CD4-positive, alpha-beta T cell treated with Interleukin-15 for 4 hours (primary cell): ENCODE data around the gene RDH13.

Experiments used
- DNase-seq: peaks from one replicate; pipeline ENCODE4 v3.0.0-alpha.2; 2020; ENCODE audit warnings: low spot score

RDH13 gene

DNA sequence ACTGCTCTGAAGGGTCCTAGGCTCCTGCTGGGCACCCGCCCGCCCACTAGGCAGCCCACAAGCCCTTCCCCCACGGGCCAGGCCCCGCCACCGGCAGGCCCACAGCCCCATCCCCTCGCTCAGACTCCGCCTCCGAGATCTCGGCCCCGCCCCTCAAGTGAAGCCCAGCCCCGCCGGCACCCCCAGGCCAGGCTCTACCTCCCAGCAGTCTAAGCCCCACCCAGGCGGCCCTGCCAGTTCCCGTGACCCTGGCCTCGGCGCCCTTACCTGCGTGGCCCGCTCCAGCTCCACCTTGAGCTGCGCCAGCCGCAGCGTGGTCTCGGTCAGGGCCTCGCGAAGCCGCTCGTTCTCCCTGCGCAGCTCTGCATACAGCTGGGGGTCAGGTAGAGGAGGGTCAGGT is 29.0 kb upstream of the RDH13 start:
- DNase-seq, result no peak

DNA sequence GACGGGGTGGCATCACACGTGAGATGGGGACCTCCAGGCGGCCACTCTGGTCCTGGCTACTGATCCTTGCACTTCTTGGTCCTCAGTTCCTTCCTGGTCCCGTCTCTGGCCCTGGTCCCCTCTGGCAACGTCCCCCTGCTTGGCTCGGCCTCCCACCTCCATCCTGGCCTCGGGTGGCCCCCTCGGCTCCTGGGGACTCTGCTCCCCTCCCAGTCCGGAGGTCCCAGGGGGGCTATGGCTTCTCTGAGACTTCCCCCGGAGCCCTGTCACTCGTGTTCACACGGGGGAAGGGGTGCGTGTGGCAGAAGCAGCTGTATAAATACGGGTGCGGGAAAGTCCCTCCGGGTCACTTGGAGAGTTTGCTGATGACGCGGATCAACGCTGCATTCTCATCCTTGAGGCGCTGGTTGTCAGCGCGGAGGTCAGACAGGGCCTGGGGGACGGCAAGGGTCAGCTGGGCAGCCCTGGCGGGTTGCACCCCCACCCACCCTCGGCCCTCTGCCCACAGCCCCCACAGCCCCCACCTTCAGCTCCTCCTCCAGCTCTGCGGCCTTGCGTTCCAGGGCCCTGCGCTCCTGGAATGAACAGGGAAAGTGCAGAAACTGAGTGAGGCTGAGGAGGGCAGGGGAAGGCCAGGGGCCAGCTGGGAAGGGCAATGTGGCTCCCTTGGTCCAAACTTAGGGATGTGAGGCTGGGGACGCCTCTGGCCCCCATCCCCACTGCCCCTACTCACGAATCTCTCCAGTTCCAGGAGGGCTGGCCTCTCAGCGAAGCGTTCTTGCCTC is 28.4 kb upstream of the RDH13 start:
- no peak for DNase-seq

DNA sequence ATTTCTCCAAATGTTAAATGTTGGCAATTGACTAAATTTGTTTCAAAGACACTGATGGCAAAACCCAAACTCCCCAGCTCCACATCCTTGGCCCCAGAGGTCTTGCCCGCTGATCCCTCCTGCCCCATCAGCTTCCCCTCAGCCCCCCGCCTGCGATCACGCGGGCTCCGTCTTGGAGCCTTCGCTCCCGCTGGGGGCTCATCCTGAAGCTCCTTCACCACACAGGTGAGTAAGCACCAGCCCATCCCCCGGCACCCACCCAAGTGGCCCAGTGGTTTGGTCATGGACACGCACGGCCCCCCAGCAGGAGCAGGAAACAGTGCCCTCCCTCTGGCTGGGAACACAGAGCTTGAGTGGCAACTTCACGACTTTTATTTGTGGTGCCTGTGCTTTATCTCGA is 27.6 kb upstream of the RDH13 start:
- no peak for DNase-seq

DNA sequence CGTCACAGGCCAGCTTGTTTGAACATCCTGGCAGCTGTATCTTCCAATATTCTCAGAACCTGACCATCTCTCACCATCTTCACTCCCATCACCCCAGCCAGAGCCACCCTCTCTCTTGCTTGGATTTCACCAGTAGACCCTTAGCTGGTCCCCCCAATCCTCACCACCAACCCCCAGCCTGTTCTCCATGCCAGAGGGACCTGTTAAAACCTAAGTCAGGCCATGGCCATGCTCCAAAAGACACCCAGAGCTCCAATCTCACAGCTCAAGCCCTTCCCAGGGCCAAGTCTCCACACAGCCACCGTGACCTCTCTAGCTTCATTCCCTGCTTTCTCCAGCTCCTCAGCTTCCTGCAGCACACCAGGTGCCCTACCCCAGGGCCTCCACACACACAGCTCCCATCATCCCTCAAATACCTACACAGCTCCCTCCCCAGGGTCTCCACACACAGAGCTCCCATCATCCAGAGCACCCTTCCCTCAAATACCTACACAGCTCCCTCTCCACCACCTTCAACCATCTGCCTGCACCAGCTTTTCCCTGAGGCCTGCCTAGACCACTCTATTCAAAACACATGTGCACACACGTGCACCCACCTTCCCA is 26.5 kb upstream of the RDH13 start:
- DNase-seq, result no peak

DNA sequence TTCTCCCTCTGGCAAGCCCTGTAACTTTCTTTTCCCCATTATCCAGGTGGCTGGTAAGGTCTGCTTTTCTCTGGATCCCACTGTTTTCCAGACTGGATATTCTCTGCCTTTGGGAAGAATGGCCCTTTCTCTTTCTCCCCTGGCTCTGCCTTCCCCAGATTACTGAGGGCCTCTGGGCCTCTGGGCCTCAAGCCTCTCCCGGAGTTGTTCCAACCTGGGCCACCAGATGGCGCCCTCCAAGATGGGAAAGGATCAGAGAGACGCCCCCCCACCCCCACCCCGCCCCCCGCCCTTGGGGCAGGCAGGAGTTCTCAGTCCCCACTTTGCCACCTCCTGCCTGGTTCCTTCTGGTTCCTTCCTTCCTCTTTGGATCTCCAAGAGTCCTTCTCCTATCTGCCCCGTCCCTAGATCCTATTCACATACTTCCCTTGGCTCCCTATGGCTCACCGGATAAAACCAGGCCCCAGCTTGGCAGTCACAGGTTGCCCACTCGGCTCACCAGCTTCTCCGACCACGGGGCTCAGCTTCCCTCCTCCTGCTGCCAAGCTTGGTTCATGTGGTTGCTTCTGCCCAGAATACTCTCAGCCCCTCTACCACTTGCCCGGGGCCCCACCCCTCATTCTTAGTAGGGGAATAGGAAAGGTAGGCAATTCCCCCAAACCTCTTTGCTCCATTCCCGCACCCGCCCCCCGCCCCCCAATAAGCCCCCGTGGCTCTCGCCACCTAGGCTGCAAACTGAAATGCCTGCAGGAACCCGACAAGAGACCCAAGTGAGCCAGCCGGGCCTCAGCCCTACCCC is 25.8 kb upstream of the RDH13 start:
- peak; percentile 73 for DNase-seq

DNA sequence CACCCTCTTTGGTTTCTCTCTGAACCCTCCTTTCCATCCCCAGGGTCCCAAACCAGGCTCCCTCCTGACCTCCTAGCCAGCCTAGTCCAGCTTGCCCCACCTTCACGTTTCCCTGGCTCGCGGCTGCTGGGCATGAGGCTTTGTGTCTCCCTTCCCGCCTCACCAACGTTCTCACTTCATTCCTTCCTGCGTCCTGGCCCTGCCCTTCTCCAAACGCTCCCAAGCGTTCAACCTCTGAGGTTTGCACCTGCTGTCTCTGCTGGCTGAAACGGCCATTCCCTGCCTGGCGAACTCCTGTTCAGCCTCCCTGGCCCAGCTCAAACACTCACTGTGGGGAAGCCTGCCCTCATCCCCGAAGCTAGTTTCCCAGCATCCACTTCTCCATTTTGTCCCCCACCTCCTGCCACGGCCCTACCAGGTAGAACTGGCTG is 25.1 kb upstream of the RDH13 start:
- DNase-seq, result no peak

DNA sequence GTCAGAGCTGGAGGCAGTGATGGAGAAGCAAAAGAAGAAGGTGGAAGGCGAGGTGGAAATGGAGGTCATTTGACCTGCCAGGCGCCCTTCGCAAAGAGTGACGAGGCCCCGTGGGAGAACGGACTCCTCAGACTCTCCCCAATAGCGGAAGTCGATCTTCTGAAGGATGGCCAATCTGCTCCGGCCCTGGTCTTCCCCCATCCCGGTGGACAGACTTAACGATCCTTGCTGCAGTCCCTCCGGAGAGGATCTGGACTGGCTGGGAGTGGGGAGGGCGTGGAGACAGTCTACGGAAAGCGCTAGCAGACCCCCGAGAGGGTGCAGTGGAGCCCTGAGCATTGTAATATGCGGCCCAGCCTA is 24.6 kb upstream of the RDH13 start:
- no peak for DNase-seq

DNA sequence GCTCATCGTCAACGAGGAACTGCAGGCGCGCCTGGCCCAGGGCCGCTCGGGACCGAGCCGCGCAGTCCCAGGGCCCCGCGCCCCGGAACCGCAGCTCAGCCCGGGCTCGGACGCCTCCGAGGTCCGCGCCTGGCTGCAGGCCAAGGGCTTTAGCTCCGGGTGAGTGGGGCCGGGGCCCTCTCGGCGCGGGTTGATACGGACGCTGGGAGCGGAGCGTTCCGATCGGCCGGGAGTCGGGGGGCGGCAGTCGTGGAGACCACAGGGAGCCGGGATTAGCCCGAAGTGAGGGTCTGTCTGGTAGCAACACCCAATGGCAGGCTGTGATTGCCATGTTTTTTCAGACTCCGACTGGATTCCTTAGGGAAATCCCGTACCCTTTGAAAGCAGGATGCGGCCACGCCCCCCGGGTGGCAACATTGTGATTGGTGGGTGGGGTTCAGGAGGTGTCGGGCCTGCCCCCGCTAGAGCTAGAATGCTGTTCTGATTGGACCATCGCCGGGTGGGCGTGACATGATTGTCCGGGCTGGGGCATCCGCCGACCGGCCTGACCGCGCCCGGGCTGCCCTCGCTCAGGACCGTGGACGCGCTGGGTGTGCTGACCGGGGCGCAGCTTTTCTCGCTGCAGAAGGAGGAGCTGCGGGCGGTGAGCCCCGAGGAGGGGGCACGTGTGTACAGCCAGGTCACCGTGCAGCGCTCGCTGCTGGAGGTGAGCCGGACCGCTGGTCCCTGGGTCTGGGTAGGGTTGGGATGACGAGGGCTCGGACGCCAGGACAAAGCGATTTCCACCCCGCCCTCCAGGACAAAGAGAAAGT is 24.0 kb upstream of the RDH13 start:
- DNase-seq, result peak; percentile 30

DNA sequence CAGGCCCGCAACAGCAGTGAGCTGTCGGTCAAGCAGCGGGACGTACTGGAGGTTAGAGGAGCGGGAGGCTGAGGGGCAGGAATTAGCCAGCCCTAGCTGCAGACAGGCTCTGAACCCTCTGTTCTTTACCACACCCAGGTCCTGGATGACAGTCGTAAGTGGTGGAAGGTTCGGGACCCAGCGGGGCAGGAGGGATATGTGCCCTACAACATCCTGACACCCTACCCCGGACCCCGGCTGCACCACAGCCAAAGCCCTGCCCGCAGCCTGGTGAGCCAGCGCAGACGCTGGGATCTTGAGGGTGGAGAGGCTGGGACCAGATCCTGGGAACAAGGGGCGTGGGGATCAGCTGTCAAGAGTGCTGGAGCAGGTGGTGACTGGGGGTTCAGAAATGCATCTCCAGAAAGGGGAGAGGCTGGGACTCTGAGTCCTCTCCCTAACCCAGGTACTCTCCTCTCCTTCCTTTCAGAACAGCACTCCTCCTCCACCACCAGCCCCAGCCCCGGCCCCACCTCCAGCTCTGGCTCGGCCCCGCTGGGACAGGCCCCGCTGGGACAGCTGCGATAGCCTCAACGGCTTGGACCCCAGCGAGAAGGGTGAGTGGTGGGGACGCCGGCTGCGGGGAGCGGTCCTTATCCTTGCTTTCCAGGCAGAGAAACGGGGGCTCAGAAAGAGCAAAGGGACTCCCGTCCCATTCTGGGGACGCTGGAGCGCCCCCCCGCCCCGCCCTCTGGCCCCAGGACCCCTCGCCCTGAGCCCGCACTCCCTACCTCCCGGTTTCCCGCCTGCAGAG is 23.2 kb upstream of the RDH13 start:
- no peak for DNase-seq

DNA sequence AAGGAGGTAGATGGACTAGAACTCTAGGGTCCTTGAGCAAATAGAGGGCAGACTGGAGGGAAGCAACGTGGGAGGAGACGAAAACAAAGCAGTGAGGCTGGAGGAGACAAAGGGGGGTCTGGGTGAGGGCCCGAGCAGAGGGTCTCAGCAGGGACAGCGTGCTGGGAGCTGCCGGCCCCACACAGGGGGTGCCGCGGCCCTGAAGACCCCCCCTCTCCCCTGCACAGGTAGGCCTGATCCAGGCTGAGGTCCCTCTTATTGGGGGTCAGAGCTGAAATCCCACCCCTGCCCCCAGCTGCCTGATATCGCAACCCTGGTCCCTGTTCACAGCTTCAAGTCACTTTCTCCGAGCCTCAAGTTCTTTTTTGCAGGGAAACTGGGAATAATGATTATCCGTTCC is 21.5 kb upstream of the RDH13 start:
- no peak for DNase-seq

DNA sequence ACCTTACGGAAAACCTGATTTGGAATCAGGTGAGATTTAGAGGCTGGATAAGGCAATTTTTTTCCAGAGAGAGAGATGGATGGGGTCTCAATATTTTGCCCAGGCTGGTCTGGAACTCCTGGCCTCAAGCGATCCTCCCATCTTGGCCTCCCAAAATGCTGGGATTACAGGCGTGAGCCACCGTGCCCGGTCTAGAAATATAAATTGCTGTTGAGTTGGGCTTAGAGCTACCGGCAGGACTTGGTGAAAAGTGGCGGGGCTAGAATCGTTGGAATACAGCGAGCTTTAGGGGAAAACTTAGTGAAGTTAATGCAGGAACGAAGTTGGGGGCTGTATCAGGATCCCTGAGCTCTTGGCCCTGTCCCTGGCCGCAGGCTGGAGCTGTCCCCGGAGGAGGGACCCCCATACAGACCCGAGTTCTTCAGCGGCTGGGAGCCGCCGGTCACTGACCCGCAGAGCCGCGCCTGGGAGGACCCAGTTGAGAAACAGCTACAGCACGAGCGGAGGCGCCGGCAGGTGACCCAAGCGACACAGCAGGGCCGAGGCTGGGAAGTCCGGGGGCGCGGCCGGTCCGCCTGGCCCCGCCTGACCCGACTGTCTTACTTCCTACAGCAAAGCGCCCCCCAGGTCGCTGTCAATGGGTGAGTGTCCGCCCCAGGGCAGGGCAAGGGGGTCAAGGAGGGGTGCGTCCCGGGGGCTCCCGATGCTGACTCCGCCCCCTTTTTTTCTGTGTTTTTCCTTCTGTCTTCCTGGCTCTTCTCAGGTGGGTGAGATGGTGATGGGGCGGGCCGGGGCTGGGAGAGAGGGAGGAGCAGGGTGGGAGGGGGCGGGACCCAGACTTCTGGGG is 20.3 kb upstream of the RDH13 start:
- no peak for DNase-seq

DNA sequence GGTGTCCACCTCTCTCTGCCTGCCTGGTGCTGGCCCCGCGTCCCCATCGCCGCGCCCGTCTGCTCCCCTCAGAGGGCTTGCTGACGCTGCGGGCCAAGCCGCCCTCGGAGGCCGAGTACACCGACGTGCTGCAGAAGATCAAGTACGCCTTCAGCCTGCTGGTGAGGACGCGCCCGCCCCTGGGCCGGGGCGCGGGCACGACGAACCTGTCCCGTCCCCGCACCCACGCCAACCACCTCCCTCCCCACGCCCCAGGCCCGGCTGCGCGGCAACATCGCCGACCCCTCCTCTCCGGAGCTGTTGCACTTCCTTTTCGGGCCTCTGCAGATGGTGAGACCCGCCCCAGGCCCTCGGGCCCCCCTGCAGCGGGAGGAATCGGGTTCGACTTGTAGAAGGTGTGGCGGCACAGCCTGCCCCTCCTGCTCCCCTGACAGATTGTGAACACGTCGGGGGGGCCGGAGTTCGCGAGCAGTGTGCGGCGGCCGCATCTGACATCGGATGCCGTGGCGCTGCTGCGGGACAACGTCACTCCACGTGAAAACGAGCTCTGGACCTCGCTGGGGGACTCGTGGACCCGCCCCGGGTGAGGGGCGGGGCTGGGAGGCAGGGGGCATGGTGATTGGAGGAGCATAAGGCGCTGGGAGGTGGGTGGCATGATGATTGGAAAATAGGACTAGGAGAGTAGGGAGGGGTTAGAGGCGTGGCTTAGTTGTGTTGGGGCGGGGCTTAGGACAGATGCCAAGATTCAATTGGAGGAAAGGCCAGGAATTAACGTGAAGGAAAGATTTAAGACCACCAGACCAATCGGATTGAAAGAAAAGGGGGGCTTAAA is 19.3 kb upstream of the RDH13 start:
- DNase-seq, result peak; percentile 19

DNA sequence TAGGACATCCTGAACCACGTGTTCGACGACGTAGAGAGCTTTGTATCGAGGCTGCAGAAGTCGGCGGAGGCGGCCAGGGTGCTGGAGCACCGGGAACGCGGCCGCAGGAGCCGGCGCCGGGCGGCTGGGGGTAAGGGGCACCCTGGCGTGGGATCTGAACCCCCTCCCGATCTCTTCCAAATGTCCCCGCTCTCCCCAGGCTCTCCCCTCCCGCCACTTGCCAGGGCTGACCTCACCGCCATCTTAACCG is 18.7 kb upstream of the RDH13 start:
- DNase-seq, result no peak

DNA sequence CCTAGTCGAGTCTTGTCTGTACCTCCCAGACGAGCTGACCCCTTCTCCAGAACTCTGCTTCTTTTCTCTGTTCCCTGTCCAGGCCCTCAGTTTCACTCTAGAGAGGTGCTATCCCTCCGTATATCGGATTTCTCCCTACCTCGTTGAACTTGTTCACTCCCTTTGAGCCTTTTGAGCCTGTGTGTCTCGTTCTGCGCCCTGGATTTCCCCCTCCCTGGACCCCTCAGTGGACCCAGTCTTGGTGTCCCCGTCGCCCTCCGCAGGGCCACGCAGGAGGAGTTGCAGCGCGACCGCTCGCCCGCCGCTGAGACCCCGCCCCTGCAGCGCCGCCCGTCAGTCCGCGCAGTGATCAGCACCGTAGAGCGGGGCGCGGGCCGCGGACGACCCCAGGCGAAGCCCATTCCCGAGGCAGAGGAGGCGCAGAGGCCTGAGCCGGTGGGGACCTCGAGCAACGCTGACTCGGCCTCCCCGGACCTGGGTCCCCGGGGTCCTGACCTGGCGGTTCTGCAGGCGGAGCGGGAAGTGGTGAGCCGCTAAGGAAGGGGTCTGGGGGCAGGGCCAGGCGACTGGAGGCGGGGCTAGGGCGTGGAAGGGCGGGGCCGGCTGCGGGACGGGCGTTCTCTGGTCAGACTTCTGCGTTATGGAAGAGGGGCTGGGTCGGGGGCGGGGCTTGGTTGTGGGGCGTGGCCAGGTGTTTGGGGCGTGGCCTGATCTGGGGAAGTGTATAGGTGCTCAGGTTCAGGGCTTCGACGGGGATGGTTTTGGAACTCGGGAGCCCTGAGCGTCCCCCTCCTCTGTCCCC is 18.2 kb upstream of the RDH13 start:
- DNase-seq, result peak; percentile 88

DNA sequence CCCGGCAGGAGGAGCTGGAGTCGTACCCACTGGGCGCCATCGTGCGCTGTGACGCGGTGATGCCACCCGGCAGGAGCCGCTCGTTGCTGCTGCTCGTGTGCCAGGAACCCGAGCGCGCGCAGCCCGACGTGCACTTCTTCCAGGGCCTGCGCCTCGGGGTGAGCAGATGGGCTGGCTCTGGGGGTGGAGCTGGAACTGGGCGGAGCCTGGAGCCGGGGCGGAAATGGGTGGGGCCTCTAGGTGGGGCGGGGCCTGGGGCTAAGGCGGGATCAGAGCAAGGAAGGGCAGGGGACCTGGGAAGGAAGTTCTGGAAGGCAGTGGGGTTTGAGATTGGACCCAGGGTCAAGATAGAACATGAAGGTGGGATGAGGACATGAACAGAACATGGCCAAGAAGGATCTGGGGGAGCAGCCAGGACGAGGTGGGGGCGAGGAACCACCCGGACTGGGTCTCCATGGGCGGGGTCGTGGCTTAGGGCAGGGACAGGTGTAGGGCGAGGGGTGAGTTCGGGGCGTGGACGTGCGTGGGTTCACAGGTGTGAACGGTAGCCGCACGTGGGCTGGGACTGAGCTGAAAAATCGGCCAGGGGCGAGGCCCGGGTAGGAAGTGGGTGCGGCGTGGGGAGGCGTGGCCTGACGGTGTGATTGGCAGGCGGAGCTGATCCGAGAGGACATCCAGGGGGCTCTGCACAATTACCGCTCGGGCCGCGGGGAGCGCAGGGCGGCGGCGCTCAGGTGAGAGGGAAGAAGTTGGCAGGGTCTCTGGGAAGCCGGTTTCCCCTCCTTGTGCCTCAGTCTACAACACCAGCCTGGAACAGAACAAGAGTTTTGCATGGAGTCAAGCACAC is 17.4 kb upstream of the RDH13 start:
- peak; percentile 42 for DNase-seq

DNA sequence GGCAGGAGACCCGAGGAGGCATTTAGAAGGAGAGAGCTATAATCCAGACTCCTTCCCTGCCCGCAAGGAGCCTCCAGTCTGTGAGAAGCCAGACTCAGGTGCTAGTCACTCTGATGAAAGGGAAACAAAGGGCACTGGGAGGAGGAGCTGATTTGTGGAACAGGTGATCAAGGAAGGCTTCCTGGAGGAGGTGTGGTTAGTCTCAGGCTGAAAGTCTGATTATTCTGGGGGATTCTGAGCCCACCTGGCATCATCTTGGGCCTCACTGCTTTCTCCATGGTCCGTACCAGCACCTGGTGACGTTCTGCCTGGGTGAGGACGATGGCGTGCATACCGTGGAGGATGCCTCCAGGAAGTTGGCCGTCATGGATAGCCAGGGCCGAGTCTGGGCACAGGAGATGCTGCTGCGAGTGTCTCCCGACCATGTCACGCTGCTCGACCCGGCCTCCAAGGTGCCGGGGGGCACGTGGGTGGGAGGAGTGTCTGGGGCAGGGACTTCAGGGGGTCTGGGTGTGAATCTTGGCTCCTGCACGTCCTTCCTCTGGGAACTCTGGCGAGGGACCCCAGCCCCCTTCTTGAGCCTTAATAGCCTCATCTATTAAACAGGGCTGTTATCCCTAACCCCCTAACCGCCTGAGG is 16.6 kb upstream of the RDH13 start:
- no peak for DNase-seq

DNA sequence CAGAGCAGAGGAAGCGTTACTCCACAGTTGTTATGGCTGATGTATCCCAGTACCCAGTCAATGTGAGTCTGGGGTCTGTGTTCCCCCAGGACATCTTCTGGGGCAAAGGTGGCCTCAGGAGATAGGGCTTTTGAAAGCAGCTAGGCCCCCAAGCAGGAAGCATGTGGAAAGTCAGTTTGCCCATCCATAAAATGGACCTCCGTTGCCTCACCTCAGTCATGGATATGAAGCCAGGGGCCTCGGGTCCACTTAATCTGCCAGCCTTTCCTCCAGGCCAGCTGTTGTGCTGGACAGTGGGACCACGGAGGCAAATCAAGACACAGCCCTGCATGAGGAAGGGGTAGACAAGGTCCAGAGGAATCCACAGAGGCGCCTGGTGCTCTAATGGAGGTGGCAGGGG is 16.0 kb upstream of the RDH13 start:
- no peak for DNase-seq

DNA sequence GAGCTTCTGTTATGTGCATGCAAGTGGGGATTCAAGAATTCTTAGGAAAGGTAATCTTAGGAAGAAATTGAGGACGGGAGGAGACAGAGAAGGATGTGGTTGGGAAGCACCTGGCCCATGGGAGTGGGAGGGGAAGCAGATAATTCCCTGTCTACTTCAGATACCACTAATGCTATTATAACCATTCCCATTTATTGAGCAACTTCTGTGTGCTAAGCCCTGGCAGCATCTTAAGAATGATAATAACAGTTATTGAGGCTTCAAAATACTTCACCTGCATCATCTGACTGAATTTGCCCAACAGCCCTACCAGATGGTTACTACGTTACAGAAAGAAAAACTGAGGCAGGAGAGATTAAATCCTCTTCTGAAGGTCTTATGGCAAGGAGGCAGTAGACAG is 14.2 kb upstream of the RDH13 start:
- DNase-seq, result no peak
